GM19025 (cell line): ENCODE data around the gene MTMR12.

Experiments used
- ATAC-seq: cut with Tn5 transposase; IDR thresholded peaks from one replicate; pipeline ENCODE4 v1.9.1; 2021; ENCODE audit warnings: mild to moderate bottlenecking, low read depth, moderate library complexity; ENCODE audit not compliant: unreplicated experiment

The MTMR12 gene

DNA sequence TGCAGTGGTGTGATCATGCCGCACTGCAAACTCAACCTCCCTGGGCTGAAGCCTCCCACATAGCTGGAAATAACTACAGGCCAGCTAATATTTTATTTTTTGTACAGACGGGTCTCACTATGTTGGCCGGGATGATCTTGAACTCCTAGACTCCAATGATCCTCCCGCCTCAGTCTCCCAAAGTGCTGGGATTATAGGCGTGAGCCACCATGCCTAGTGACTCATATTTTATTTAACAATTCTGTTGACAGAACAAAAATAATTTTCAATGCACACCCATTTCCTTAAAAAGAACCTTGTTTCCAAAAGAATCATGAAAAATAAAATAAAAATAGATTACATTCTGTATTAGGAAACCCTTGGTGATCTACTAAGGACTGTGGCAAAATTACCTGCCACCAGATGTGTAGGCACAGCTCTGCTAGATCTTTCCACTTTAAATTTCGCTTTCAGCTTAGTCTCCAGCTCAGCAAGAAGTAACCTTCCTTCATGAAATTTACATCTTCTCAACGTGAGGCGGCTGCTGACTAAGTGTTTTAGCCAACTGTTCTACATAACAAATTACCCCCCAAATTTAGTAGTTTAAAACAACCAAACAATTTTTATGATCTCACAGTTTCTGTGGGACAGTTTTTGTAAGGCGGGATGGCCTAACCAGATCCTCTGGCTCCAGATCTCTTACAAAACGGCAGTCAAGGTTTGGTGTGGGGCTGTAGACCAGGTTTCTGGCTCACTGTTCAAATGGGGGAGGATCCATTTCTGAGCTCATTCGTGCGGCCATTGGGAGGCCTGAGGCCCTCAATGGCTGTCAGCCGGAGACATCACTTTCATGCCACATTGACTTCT is 106.0 kb downstream of the MTMR12 start:
- ATAC-seq = peak; percentile 35

DNA sequence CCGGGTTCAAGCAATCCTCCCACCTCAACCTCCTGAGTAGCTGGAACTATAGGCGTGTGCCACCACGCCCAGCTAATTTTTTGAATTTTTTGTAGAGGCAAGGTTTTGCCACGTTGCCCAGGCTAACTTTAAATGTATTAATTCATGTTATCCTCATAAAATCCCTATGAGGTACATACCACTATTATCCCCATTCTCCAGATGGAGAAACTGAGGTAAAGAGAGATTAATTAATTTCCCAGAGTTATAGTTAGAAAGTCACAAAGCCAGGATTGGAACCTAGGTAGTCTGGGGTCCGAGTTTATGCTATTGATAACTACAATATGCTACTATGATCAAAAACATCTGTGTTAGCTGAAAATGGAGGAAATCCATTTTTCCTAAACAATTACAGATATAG is 106.7 kb downstream of the MTMR12 start:
- no peak for ATAC-seq

DNA sequence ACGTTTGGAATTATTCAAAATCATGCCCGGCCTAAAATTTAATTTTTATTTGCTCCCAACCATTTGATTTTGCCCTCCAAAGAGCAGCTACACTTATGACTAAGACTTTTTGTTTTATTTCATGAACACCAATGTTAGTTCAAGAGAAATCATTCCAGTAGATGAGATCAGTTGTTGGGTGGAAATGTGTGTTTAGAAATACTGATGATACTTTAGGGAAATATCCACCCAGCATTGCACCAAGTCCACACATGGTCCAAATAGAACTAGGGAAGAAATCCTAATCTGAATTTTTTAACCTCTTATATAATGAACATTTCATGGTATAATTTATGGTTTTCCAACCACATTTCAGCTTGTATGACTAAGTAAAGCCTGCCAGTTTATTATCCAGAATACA is 110.3 kb downstream of the MTMR12 start:
- ATAC-seq = no peak

DNA sequence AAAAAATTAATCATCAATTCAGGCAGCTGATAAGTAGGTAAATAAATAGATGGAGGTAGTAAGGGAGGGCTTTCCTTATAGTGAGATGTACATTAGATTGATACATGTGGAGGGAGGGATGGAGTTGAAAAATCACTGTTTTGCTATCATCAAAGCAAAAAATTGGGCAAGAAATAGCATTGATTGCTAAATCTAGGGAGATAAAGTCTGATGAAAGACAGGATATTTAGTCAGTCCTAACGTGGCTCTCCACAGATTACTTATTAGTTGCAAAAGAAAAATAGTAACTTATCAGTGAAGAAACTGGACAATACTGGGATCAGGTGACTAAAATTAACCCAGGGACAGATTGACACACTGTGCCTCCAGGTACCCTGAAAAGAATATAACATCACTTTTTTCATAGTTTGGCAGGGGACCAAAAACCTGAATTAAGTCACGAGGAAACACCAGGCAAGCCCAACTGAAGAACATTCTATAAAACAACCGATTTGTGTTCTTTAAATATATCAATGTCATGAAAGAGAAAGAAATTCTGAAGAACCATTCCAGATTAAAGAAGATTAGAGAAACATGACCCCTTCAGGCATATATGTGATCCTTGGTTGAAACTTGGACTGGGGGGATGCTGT is 111.5 kb downstream of the MTMR12 start:
- no peak for ATAC-seq

DNA sequence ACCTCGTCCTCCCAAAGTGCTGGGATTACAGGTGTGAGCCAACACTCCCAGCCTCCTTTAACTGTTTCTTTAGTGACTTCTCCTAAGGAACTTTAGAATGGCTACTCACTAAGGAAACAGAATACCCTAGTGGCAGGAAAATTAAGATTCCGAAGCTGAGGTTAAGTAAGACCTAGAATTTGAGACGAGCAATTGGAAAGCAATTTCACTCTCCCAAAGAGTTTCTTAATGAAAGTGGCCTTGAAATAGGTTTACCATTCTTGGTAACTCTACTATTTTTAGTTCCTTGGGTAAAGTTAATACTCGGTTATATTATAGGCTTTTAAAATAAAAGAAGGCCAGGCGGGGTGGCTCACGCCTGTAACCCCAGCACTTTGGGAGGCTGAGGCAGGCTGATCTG is 115.7 kb downstream of the MTMR12 start:
- ATAC-seq = no peak

DNA sequence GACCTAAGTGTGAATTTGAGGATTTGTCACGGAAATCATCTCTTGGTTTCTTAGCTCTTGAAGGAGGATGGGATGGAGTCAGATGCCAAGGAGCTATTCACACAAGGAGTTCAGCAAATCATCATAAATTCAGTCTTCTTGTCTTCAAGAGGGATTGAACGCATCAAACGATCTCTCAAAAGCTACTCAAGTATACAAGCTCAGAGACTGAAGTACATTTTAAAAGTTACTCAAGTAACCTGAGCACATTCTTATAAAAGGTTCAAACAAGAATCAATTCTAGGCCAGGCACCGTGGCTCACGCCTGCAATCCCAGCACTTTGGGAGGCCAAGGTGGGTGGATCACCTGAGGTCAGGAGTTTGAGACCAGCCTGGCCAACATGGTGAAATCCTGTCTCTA is 117.5 kb downstream of the MTMR12 start:
- no peak for ATAC-seq

DNA sequence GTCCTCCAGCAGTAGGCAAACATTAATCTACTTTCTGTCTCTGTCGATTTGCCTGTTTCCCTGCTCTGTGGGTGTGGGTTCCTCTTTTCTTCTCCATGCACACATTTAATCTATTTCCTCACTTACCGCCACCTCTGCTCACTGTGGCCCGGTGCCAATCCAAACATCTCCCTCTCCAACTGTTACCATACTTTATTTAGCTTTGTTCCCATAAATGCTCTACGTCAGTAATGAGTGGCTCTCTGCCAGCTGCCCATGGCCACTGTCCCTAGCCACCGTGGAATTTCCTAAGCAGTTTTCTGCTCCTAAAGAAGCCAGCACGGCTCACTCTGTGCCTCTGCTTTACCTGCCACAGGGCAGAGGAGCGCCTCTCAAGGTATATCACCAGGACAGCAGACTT is 119.1 kb downstream of the MTMR12 start:
- no peak for ATAC-seq

DNA sequence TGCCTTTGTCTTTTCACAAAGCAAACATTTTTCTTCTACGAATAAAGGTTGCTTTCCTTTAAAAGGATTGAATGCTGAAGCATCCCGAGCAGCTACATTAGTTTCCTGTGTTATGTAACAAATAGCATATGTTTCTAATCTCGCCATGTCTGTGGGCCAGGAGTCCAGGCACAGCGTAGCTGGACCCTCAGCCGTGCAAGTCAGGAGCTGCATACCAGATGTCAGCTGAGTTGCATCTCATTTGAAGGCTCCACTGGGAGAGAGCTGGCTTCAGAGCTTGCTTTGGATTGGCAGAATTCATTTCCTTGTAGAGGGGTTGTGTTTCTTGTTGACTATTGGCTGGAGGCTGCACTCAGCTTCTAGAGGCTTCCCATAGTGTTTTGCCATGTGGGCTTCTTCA is 122.6 kb downstream of the MTMR12 start:
- no peak for ATAC-seq

DNA sequence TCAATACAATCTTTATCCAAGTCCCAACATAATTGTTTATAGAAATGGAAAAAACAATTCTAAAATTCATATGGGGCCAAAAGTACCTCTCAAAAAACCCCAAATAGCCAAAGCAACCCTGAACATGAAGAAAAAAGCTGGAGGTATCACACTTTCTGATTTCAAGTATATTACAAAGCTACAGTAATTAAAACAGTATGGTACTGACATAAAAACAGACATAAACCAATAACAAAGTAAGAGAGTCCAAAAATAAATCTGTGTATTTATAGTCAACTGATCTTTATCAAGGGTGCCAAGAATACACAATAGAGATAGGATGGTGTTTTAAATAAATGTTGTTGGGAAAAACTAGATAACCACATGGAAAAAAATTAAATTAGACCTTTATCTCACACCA is 125.1 kb downstream of the MTMR12 start:
- ATAC-seq = no peak

DNA sequence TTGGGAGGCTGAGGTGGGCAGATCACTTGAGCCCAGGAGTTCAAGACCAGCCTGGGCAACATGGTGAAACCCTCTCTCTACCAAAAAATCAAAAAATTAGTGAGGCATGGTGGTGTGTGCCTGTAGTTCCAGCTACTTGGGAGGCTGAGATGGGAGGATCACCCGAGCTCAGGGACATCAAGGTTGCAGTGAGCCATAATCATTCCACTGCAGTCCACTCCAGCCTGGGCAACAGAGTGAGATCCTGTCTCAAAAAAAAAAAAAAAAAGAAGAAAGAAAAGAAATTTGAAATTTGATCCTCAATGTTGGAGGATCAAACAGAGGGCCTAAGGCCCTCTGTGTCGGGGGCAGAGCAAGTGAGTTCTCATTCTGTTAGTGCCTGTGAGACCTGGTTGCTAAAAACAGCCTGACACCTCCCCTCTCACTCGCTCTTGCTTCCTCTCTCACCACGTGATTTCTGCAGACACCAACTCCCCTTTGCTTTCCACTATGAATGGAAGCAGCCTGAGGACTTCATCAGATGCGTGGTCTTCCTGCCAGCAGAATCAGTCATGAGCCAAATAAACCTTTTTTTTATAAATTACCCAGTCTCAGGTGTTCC is 130.2 kb downstream of the MTMR12 start:
- peak; percentile 60 for ATAC-seq
